ENCODE results near the gene CIRBP.

Gene CIRBP

DNA sequence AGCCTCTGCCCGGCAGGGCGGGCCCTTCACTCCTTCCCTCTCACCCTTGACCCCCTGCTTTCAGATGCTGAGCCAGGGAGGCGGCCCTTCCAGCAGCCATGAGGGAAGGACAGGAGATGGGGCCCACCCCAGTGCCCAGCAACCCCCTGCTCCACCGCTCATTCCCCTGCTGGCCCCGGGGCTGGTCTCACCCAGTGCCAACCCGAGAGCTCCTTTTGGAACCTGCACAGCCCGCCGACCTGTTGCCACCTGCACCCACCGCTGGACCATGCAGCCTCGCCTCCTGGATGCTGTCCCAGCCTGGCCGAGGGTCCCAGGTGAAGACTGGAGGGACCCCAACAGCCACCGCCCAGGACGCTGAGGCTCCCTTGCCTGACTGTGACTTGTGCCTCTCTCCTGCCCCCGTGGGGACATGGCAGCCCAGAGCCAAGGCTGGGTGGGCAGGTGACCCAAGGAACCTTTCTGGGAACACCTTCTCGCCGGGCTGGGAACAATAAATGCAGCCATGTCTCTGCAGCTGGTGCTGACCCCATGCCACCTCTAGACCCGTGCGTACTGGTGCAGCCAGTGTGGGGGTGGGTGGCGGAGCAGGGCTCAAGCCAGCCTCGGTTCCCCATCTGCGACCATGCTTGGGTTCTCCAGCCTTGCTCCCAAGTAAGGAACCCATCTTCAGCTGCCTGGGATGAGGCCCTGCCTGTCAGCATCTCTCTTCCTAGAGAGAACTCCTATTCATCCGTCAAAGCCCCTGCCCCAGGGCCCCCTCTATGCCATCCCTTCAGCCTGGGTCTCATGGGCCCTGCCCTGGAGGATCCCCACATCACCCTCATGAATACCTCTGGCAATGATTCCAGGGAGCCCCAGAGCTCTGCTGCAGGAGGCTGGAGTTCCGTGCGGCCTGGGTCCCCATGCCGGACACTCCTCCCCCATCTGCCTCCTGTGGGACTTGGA lies 9.9 kb downstream of the CIRBP start:
- Histone ChIP-seq H3K27ac (ENCODE audit: low read depth, low read length) (no peak overlapping the region), H3K9me3 (ENCODE audit: control insufficient read depth, insufficient read depth, low read length) (no peaks in the 10 kb centered on the region), H3K9me2 (replicated peaks; ENCODE audit: control insufficient read depth, low read length) (no peaks in the 10 kb centered on the region), H4K20me1 (ENCODE audit: control insufficient read depth, insufficient read depth, low read depth, low read length) (peaks cover 5% of the 10 kb centered on the region), H3K79me2 (ENCODE audit: control insufficient read depth, low read length) (peaks cover 24% of the 10 kb centered on the region), H3F3A (ENCODE audit: control insufficient read depth, insufficient read depth) (peaks cover 7% of the 10 kb centered on the region), H3K36me3 (ENCODE audit: control insufficient read depth, low read length) (peaks cover 60% of the 10 kb centered on the region), H3K4me2 (ENCODE audit: low read length) (no peak overlapping the region), H3K4me3 (ENCODE audit: low read length) (no peak overlapping the region), H3K4me1 (ENCODE audit: control insufficient read depth, low read length) (peaks cover 33% of the 10 kb centered on the region), H3K27me3 (ENCODE audit: control insufficient read depth, low read length) (peaks cover 8% of the 10 kb centered on the region)
- no peak for TF ChIP-seq EZH2phosphoT487 (IDR thresholded peaks at IDR 0.05; ENCODE audit: borderline replicate concordance, low read length)
- TF ChIP-seq CTCF (IDR thresholded peaks at IDR 0.05; ENCODE audit: low read depth, low read length, poor library complexity, severe bottlenecking) = no peak

DNA sequence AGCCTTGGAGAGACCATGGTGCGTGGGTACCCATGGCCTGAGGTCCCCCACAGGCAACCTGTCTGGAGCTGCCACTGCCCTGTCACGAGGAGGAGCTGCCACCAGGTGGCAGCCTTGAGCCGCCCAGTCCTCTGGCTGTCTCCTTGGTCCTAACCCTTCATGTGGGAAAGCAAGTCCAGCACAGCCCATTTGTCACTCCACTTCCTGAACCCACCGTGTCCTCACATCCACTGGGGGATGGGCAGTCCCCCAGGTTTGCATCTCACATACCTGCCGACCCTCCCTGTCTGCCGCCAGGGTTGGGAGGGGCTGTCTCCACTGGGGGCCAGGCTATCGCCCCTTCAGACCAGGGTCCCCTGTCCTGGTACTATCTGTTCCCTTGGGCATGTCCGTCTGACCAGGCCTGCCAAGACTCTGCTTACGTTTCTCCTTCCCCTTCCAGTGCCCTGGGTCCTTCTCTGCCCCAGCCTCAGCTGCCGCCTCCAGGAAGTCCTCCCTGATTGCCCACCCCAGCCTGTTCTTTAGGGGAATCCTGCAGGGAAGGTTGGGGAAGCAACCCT lies 10.7 kb downstream of the CIRBP start:
- Histone ChIP-seq H3K79me2 (ENCODE audit: control insufficient read depth, low read length) (peaks cover 16% of the 10 kb centered on the region), H3K4me3 (ENCODE audit: low read length) (no peak overlapping the region), H3K9me2 (replicated peaks; ENCODE audit: control insufficient read depth, low read length) (no peaks in the 10 kb centered on the region), H4K20me1 (ENCODE audit: control insufficient read depth, insufficient read depth, low read depth, low read length) (peaks cover 5% of the 10 kb centered on the region), H3K4me2 (ENCODE audit: low read length) (no peak overlapping the region), H3K27ac (ENCODE audit: low read depth, low read length) (no peak overlapping the region), H3K9me3 (ENCODE audit: control insufficient read depth, insufficient read depth, low read length) (no peaks in the 10 kb centered on the region), H3K4me1 (ENCODE audit: control insufficient read depth, low read length) (peaks cover 24% of the 10 kb centered on the region), H3K36me3 (ENCODE audit: control insufficient read depth, low read length) (peaks cover 51% of the 10 kb centered on the region), H3K27me3 (ENCODE audit: control insufficient read depth, low read length) (peaks cover 17% of the 10 kb centered on the region), H3F3A (ENCODE audit: control insufficient read depth, insufficient read depth) (peaks cover 3% of the 10 kb centered on the region)
- TF ChIP-seq EZH2phosphoT487 (IDR thresholded peaks at IDR 0.05; ENCODE audit: borderline replicate concordance, low read length) (no peak), CTCF (IDR thresholded peaks at IDR 0.05; ENCODE audit: low read depth, low read length, poor library complexity, severe bottlenecking) (peak; percentile 99)

DNA sequence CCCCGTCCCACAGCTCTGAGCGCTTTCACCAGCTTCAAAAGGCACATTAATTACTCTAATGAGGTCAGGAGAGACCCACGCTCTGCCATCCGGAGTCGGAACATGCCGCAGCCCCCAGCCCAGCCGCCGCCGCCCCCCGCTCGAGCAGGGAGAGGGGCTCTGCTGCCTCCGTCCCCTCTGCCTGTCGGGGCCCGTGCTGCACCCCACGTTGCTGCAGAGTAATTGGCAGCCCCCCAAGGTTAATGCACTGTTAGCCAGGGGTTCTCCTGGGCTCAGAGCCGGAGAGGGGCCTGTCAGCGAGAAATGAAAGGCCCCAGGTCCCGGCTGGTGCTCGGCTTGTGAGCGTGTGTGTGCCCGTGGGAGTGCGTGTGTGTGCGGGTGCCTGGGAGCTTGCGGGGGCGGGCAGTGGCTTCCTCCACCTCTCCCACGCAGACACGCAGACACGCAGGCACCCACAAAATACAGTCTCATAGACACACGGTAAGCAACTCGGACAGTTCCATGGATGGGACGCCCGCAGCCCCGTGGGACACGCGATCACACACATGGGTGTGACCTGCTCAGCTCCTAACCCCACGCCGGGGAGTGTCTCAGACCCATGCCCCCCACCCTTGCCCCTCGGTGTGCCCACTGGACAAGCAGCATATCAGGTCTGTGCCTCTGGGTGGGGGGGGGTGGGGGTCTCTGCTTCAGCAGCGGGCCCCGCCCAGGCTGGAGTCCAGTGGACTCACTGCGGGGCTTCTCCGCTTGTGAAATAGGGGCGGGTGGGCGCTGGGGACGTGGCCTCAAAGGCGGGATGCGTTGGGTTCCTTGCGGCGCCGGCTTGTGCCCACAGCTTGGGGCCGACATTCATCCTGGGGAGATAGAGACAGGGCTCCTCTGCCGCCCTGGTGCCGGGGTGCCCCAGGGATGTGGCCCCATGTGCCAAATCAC lies 11.8 kb downstream of the CIRBP start:
- TF ChIP-seq CTCF (IDR thresholded peaks at IDR 0.05; ENCODE audit: low read depth, low read length, poor library complexity, severe bottlenecking) = no peak
- TF ChIP-seq EZH2phosphoT487 (IDR thresholded peaks at IDR 0.05; ENCODE audit: borderline replicate concordance, low read length) = no peak
- no peaks in the 10 kb centered on the region for H3K9me2 ChIP-seq (replicated peaks; ENCODE audit: control insufficient read depth, low read length)
- no peak overlapping the region for H3K4me2 ChIP-seq (ENCODE audit: low read length)
- no peaks in the 10 kb centered on the region; the same call in 1 of the 2 replicates for H3F3A ChIP-seq (ENCODE audit: control insufficient read depth, insufficient read depth)
- H3K36me3 ChIP-seq (ENCODE audit: control insufficient read depth, low read length) = peaks cover 48% of the 10 kb centered on the region
- peaks cover 5% of the 10 kb centered on the region for H4K20me1 ChIP-seq (ENCODE audit: control insufficient read depth, insufficient read depth, low read depth, low read length)
- H3K4me1 ChIP-seq (ENCODE audit: control insufficient read depth, low read length) = peaks cover 21% of the 10 kb centered on the region
- H3K9me3 ChIP-seq (ENCODE audit: control insufficient read depth, insufficient read depth, low read length) = no peaks in the 10 kb centered on the region
- H3K79me2 ChIP-seq (ENCODE audit: control insufficient read depth, low read length) = peaks cover 13% of the 10 kb centered on the region
- no peak overlapping the region for H3K4me3 ChIP-seq (ENCODE audit: low read length)
- peaks cover 23% of the 10 kb centered on the region for H3K27me3 ChIP-seq (ENCODE audit: control insufficient read depth, low read length)
- no peak overlapping the region for H3K27ac ChIP-seq (ENCODE audit: low read depth, low read length)

All from DOHH2 (cell line).